NCI-H1930 (cell line): ENCODE results near the gene B2M.
"Not testable (repeated sequence)": the region's sequence is repeated elsewhere in the genome, so short reads cannot be mapped to it uniquely, and the experiment has no call there.

ENCODE experiments used
- DNase-seq, 2 experiments: peaks; one replicate each; lab custom pipeline; 2025; lab: John Stamatoyannopoulos, UW

Gene B2M

GRCh38 chr15:44698641-44699040 lies 12.7 kb upstream of the B2M start:
- no peak for DNase-seq

DNA sequence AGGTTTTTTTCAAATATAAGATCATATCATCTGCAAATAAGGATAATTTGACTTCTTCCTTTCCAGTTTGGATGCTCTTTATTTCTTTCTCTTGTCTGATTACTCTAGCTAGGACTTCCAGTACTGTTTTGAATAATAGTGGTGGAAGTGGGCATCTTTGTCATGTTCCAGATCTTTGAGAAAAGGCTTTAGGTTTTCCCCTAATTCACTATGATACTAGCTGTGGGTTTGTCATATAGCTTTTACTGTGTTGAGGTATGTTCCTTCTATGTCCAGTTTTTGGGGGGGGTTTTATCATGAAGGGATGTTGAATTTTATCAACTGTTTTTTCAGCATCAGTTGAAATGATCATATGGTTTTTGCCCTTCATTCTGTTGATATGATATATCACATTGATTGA lies 10.6 kb upstream of the B2M start:
- DNase-seq: not testable (repeated sequence)

DNA sequence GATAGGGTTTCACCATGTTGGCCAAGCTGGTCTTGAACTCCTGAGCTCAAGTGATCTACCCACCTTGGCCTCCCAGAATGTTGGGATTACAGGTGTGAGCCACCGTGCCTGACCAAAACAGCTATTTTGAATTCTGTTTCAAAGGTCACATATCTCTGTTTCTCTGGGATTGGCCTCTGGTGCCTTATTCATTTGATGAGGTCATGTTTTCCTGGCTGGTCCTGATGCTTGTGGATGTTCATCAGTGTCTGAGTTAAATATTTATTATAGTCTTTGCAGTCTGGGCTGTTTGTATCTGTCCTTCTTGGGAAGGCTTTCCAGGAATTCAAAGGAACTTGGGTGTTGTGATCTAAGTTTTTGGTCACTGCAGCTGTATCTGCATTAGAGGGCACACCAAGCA lies 5.3 kb upstream of the B2M start:
- no peak for DNase-seq

DNA sequence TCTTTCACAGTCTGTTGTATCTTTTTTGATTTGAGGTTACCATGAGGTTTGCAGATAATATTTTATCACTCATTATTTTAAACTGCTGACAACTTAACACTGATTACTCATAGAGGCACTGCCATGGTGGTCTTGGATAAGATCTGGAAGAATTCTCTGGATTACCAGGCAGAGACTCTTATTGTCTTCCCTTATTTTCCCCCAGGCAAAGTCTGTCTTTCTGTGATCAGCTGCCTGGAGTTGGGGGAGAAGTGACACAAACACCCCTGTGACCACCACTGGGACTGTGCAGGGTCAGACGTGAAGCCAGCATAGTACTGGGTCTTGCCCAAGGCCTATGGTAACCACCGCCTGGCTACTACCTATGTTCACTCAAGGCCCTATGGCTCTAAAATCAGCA lies 4.9 kb upstream of the B2M start:
- no peak for DNase-seq

- DNase-seq: no peak
These were observed 4.2 kb upstream of the B2M start for GRCh38 chr15:44706946-44707636.

- no peak for DNase-seq
These were observed 851 bp upstream of the B2M start for GRCh38 chr15:44710236-44711095.

GRCh38 chr15:44711743-44712345 lies 527 bp downstream of the B2M start:
- no peak for DNase-seq

DNA sequence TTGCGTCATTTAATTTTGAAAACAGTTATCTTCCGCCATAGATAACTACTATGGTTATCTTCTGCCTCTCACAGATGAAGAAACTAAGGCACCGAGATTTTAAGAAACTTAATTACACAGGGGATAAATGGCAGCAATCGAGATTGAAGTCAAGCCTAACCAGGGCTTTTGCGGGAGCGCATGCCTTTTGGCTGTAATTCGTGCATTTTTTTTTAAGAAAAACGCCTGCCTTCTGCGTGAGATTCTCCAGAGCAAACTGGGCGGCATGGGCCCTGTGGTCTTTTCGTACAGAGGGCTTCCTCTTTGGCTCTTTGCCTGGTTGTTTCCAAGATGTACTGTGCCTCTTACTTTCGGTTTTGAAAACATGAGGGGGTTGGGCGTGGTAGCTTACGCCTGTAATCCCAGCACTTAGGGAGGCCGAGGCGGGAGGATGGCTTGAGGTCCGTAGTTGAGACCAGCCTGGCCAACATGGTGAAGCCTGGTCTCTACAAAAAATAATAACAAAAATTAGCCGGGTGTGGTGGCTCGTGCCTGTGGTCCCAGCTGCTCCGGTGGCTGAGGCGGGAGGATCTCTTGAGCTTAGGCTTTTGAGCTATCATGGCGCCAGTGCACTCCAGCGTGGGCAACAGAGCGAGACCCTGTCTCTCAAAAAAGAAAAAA lies 1.2 kb downstream of the B2M start:
- DNase-seq: no peak

- no peak for DNase-seq
These were observed 2.0 kb downstream of the B2M start for GRCh38 chr15:44713006-44713966.

GRCh38 chr15:44715142-44715796 lies 4.0 kb downstream of the B2M start:
- DNase-seq: no peak

GRCh38 chr15:44715797-44716334 lies 4.5 kb downstream of the B2M start:
- DNase-seq: no peak

DNA sequence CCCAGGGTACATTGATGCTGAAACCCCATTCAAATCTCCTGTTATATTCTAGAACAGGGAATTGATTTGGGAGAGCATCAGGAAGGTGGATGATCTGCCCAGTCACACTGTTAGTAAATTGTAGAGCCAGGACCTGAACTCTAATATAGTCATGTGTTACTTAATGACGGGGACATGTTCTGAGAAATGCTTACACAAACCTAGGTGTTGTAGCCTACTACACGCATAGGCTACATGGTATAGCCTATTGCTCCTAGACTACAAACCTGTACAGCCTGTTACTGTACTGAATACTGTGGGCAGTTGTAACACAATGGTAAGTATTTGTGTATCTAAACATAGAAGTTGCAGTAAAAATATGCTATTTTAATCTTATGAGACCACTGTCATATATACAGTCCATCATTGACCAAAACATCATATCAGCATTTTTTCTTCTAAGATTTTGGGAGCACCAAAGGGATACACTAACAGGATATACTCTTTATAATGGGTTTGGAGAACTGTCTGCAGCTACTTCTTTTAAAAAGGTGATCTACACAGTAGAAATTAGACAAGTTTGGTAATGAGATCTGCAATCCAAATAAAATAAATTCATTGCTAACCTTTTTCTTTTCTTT lies 5.8 kb downstream of the B2M start:
- no peak for DNase-seq

GRCh38 chr15:44718180-44718926 lies 7.0 kb downstream of the B2M start:
- DNase-seq: no peak

DNA sequence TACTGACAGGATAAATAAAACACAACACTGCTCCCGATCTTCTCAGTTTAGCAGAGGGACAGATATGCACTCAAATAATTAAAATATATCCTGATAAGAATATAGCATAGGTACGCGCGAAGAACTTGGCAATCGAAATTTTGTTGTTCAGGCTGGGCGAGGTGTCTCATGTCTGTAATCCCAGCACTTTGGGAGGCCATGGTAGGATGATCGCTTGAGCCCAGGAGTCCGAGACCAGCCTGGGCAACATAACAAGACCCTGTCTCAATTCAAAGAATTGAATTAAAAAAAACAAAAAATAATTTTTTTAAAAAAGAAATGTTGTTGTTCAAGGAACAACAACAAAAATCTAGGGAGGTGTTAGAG lies 7.6 kb downstream of the B2M start:
- DNase-seq: no peak

GRCh38 chr15:44719293-44719999 lies 8.1 kb downstream of the B2M start:
- DNase-seq: no peak

DNA sequence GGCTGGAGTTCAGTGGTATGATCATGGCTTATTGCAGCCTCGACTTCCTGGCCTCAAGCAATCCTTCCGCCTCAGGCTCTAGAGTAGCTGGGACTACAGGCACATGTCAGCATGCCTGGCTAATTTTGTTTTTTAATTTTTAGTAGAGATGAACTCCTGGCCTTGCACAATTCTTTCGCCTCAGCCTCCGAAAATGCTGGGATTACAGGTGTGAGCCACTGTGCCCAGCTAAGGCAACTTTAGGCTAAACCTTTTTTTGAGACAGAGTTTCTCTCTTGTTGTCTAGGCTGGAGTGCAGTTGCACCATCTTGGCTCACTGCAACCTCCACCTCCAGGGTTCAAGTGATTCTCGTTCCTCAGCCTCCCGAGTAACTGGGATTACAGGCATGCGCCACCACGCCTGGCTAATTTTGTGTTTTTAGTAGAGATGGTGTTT lies 8.7 kb downstream of the B2M start:
- DNase-seq: not testable (repeated sequence)

DNA sequence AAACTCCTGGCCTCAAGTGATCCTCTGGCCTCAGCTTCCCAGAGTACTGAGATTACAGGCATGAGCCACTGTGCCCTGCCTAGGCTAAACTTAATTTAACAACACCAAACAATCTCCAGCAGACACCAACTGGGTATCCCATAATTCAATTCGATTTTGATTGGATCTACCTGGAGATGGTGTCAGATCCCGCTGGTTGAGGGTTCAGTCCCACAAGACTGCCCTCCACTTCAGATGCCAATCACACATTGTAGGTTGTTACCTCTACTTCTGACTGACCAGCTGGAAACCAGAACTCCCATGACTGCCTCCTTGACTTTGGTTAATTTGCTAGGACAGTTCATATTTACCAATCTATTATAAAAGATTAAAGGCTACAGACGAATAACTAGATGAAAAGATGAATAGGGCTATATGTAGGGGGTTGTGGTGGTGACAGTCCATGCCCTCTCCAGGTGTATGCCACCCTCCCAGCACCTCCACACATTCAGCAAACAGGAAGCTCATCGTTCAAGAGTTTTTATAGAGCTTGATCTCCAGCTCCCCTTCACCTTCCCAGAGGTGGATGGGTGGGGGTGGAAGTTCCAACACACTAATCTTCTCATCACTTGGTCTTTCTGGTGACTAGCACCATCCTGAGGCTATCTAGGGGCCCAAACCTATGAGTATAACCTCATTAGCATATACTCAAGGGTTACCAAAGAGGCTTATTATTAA lies 9.3 kb downstream of the B2M start:
- DNase-seq: no peak

DNA sequence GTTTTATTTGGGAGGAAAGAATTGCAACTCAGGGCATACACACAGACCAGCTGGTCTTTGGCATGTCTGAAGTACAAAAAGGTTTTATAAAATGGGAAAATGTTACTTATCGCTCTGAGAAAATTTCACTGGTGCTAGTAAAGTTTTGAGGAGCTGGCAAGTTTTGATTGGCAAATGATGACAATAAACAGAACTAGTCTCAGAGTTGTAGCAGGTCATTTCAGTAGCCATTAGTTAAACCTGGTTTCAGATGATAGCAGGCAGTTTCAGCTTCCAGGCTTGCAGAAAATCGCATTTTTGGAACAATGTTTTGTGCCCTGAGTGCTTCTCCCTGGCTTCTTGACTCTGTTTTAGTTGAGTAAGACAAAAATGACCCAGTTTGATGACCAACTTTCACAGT lies 10.7 kb downstream of the B2M start:
- no peak for DNase-seq
